Lung (tissue), 12 donors: ENCODE results near the gene ANKRD16. TPM values are rescaled to one million over a fixed set of nuclear protein-coding genes. Genes with fewer than 3 reads are reported as not detected.

Experiments used
- ATAC-seq: fragments of 200-7000 bp; cut with Tn5 transposase; one replicate; pipeline ENCODE4 v1.9.1; 2020; ENCODE audit warnings: moderate number of reproducible peaks; ENCODE audit not compliant: insufficient read depth, low FRiP score
- DNase-seq, 3 donors: peaks; one replicate each; pipeline ENCODE4 v3.0.0-alpha.2; 2013 to 2017
- H3K27ac ChIP-seq, 2 donors: one replicate each; pipeline ENCODE4 v1.5.1; 2013; ENCODE audit warnings: mild to moderate bottlenecking in 2 of 2, moderate library complexity in 2 of 2, control low read depth in 1 of 2, inconsistent platforms in 1 of 2, low read depth in 1 of 2, low read length in 1 of 2
- H3K27me3 ChIP-seq, 3 donors: one replicate each; pipeline ENCODE4 v1.5.1; 2013; ENCODE audit warnings: low read length in 2 of 3; ENCODE audit not compliant: control insufficient read depth in 3 of 3, insufficient read depth in 3 of 3
- H3K36me3 ChIP-seq, 4 donors: one replicate each; pipeline ENCODE4 v1.5.1; 2013; ENCODE audit warnings: low read length in 4 of 4, mild to moderate bottlenecking in 1 of 4, moderate library complexity in 1 of 4; ENCODE audit not compliant: control insufficient read depth in 4 of 4, insufficient read depth in 4 of 4
- H3K4me1 ChIP-seq, 5 donors: one replicate each; pipeline ENCODE4 v1.5.1; 2013; ENCODE audit warnings: low read length in 5 of 5, mild to moderate bottlenecking in 2 of 5, moderate library complexity in 1 of 5; ENCODE audit not compliant: control insufficient read depth in 5 of 5, insufficient read depth in 5 of 5
- H3K4me3 ChIP-seq: one replicate; pipeline ENCODE4 v1.5.1; 2013; ENCODE audit warnings: mild to moderate bottlenecking, control low read depth, moderate library complexity
- H3K9ac ChIP-seq, 2 donors: one replicate each; pipeline ENCODE4 v1.5.1; 2013; ENCODE audit warnings: low read length in 2 of 2, control low read depth in 1 of 2; ENCODE audit not compliant: insufficient read depth in 1 of 2
- H3K9me3 ChIP-seq, 4 donors: one replicate each; pipeline ENCODE4 v1.5.1; 2013; ENCODE audit warnings: low read length in 3 of 4, mild to moderate bottlenecking in 1 of 4, moderate library complexity in 1 of 4; ENCODE audit not compliant: control insufficient read depth in 4 of 4, insufficient read depth in 3 of 4
- CTCF ChIP-seq: IDR thresholded peaks from 2 replicates; pipeline ENCODE4 v1.5.1; 2012; ENCODE audit warnings: mild to moderate bottlenecking; ENCODE audit errors: control extremely low read depth, extremely low read depth
- WGBS, 2 donors: extraction: QIAGEN DNeasy Blood & Tissue Kit; methylation state at CpG; one replicate each; pipeline ENCODE4 v1.1.7; 2013; 5-methylcytosine and 5-hydroxymethylcytosine counted together
- polyA plus RNA-seq, 2 donors: library from polyadenylated mRNA; stranded (reverse); fragments of 200-250 nt; gene quantifications; one replicate each; pipeline ENCODE4 v1.2.1, GENCODE V29; 2013
- total RNA-seq, 2 donors: library from RNA; depleted of rRNA in 1 of 2; stranded (reverse); fragments of >200 nt in 1 of 2; gene quantifications; one replicate each; pipeline ENCODE4 v1.2.1, GENCODE V29; 2014 to 2021
- donor health status: control.
- donor health status: control.
- donor health status: Bipolar disorder and iron deficiency.
- donor health status: healthy.
- donor health status: DM: yes; HTN: yes; CAD: no.

The ANKRD16 gene
- total and polyA plus RNA-seq, 4 donors: 4.5 to 14.0 (median 6.4) TPM

- WGBS, 2 donors: 82 to 84% methylated on average over 4 of the region's 4 CpGs
These were observed 72.2 kb downstream of the ANKRD16 start for GRCh38 chr10:5817322-5818047.

GRCh38 chr10:5816170-5816569 is 73.5 kb downstream of the ANKRD16 start:
- Histone ChIP-seq H3K27me3 (no peaks in the 10 kb centered on the region), H3K4me3 (no peak overlapping the region), H3K9me3 (no peaks in the 10 kb centered on the region), H3K9ac (no peak overlapping the region), H3K36me3 (no peaks in the 10 kb centered on the region), H3K4me1 (peaks cover 4 to 22% (median 7%) of the 10 kb centered on the region in 5 donors), H3K27ac (no peak overlapping the region)
- TF ChIP-seq CTCF: no peak
- ATAC-seq: no peak
- DNase-seq: no peak

More at GRCh38 chr10:5817322-5818047, 72.2 kb downstream of the ANKRD16 start:
- H3K9me3 ChIP-seq: no peaks in the 10 kb centered on the region
- no peaks in the 10 kb centered on the region for H3K36me3 ChIP-seq
- no peak overlapping the region for H3K4me3 ChIP-seq
- H3K27me3 ChIP-seq: no peaks in the 10 kb centered on the region
- ATAC-seq (no peak), DNase-seq (no peak)
- H3K9ac ChIP-seq: no peak overlapping the region
- H3K27ac ChIP-seq: no peak overlapping the region
- TF ChIP-seq CTCF: no peak
- H3K4me1 ChIP-seq: peaks cover 0 to 11% (median 3%) of the 10 kb centered on the region in 5 donors

GRCh38 chr10:5814110-5815107 is 75.3 kb downstream of the ANKRD16 start:
- ATAC-seq: no peak
- no peaks in the 10 kb centered on the region for H3K9me3 ChIP-seq
- WGBS, 2 donors: 19 to 22% methylated on average over 12 of the region's 12 CpGs

More at GRCh38 chr10:5814110-5815107, 75.3 kb downstream of the ANKRD16 start:
- Histone ChIP-seq H3K27me3 (no peaks in the 10 kb centered on the region), H3K27ac (peak overlapping the region; percentile 97), H3K9ac (peak overlapping the region; percentile 85 to 95), H3K4me3 (peak overlapping the region; percentile 82), H3K4me1 (peaks cover 2 to 38% (median 14%) of the 10 kb centered on the region in 5 donors), H3K36me3 (no peaks in the 10 kb centered on the region)
- DNase-seq: peak in 1 of 3 donors; percentile 56
- no peak for TF ChIP-seq CTCF
